NCI-H1092 (cell line): ENCODE measurements around the gene DDI2.
"Not testable (repeated sequence)": the region's sequence is repeated elsewhere in the genome, so short reads cannot be mapped to it uniquely, and the experiment has no call there.

Experiments
- DNase-seq: peaks from one replicate; lab custom pipeline; 2025; lab: John Stamatoyannopoulos, UW

Gene DDI2

DNA sequence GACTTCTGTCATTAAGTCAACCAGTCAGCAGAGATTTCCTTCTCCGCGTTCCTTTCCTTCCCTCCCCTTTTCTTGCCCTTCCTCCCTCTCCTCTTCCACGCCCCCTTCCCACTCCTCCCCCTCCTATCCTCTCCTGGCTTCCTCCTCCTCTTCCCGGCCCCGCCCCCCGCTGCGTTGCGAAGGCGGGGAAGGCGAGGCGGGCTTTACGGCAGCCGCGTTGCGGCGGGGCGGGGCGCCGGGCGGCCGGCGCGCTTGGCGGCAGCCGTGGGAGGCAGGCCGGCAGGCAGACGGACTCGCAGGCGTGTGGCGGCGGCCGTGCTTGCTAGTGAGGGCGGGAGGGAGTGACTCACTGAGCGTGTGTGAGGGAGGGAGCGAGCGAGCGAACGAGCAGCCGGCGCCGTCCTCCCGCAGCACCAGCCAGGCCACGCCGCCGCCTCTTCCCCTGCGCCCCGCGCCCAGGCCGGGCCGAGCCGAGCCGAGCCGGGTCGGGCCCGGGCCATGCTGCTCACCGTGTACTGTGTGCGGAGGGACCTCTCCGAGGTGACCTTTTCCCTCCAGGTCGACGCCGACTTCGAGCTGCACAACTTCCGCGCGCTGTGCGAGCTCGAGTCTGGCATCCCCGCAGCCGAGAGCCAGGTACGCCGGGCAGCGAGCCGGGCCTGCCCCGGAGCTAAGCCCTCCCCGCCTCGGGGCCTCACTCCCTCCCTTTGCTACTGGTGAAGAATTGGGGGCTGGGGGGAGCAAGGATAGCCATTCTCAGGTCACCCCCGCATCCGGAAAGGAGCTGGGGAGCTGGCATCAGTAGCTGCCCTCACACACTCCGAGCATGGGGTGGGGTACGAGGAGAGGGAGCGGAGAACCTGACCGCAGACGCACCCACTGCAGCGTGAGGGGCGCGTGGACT lies at the start of gene DDI2:
DDI2 (plus strand) TSS at position 286 of the 904 bp plus-strand sequence; CDS start at position 499, 213 bp downstream.
- DNase-seq: peak; percentile 97

DNA sequence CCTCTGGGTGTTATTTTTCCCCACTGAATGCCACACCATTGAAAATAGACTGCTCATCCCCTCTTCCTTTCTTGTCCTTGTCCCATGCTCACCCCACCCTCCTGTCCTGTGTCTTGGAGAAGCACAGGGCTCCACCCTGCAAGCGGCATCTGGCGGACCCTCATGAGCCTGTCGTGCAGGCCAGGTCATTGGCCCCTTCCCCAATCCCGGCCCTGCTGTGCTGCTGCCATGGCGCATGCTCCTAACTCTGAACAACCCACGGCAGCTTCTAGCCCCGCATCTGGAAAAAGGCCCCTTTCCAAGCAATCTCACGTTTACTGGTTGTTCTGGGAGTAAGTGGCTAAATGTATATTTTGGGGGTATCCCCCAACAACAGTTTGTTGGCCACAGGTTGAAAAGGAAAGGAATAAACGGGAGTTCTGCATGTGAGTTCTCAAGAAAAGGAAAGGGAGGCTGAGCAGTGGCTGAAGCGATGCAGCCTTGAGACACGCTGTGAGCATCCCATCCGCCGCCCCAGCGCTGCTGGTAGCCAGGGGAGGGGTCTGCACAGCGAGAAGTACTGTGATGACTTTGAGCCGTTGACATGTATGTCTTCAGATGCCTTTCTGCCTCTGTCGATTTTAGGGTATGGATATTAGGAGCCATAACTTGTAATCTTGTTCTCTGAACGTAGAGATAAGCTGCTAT lies 48.7 kb upstream of the DDI2 start:
- DNase-seq: no peak

DNA sequence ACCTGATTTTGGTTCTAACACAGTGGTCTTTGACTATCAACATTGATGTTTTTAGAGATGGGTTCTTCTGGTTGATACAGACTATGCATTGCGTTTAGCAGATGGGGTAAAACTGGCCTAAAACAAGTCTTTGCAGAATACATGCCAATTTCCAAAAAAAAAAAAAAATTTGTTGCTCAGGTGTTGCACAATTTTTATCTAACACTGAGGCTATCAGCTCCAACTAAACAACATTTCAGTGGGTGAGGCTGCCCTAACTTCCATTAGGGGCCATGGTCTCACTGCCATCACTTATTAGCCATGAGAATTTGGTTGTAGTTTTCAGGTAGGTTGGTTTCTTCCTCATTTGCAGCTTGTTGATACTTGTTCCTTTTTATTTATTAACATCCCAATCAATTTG lies 46.4 kb upstream of the DDI2 start:
- no peak for DNase-seq

DNA sequence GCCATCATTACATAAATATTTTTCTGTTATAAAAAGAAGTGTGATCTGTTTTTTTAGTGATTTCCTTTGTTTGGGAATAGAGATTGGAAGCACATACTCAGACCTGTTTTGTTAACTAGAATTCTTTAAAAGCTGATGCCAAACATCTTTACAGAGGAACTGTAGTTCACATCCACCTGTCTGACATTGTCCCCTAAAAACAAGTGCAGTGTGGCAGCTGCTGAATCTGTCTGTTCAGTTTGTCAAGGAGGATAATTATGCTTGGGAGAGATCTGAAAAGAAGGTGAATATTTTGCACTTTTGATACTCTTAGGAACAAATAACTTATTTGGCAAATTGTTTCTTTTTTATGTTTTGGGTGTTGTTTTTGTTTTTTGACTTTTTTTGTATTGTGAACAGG lies 46.0 kb upstream of the DDI2 start:
- DNase-seq: no peak

DNA sequence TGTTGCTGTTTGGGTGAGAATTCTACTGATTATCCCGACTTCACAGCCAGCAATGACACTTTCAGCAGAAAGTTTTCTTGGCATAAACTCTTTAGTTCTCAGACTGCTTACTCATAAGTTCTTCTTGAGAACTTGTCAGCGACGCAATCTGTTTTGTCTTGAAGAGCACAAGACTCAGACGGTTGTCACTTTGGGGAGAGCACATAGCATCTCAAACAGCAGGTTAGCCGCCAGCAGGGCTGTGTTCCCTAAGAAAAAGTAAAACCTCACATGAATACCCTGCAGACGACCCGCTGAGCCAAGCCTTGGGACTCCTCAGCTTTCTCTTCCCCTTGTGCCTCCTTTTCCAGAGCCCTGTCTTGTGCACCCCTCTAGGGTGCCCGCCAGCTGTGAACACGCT lies 43.8 kb upstream of the DDI2 start:
- DNase-seq: no peak

DNA sequence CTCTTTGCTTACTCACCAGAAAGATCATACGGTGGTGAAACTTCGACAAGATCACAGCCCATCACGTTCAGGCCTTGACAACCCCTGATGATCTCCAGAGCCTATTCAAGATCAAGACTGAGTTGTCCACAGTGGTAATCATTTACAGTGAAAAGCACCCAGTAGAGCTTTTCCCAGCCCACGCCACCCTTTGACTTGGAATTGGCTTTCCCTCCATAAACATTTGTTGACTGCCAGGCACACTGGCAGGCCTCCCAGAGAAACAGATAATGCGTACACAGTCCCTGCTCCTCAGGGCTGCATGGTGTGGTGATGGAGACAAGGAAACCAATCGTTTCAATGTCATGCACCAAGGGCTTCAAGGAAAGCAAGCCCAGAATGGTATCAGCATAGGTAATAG lies 42.5 kb upstream of the DDI2 start:
- no peak for DNase-seq

DNA sequence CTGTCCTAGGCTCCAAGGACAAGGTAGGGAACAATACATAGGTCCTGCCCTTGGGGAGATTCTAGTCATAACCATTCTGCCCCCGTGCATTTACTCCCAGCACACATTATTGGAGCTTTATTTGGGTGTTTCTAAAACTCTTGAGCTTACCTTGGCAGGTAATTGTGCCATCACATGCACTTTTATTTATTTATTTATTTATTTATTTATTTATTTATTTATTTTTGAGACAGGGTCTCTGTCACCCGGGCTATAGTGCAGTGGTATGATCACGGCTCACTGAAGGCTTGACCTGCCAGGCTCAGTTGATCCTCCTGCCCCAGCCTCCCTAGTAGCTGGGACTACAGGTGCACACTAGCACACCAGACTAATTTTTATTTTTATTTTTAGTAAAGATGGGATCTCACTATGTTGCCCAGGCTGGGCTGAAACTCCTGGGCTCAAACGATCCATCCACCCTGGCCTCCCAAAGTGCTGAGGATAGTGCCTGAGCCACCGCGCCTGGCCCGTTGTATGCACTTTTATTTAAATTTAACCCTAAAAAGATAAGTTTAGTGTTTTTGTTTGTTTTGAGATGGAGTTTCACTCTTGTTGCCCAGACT lies 41.6 kb upstream of the DDI2 start:
- no peak for DNase-seq

DNA sequence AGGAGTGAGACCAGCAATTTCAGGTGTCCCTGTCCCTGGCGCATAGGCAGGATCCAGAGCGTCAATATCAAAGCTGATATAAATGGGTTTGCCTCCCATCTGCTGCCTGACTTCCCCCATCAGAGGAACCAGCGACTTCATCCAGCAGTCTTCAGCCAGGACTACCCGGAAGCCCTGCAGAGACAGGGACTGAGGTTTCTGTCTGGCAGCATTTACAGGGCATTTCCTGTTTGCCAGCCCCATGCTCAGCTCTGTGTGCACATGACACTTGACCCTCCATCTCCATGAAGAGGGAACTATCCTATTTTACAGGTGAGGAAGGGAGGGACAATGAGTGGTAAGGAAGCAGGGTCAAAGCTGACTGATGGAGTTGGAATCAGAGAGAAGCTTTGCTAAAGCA lies 39.6 kb upstream of the DDI2 start:
- DNase-seq: no peak

DNA sequence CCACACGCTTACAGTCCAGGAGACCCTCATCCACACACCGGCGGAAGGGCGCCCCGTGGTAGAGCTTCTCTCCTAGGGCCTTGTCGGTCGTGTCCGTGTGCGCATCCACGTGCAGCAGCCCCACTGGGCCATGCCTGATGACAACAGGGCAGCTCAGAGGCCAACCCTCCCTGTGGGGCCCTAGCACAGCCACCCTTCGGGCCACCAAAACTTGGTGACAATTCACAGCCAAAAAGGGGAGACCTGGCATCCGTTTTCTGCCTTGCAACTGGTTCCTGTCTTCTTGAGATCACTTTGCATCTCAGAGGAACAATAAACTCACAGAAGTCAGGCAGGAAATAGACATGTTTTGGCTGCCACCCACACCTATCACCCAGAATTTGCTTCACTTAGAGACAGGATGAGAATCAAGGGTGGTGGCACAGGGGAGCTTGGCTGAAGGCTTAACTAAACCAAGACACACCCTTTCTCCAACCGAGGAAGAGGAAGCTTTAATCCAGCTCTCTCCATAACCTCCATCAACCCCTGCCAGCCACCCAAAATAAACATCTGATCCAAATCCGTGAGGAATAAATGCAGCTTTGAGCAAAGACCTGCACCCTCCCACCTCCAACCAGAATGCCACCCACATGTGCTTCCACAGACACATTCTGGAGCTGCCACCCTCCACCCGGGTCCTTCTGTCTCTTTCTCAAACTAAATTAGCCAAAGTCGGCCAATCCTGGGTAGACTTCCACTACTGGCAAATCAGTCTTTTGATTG lies 38.2 kb upstream of the DDI2 start:
- DNase-seq: no peak

DNA sequence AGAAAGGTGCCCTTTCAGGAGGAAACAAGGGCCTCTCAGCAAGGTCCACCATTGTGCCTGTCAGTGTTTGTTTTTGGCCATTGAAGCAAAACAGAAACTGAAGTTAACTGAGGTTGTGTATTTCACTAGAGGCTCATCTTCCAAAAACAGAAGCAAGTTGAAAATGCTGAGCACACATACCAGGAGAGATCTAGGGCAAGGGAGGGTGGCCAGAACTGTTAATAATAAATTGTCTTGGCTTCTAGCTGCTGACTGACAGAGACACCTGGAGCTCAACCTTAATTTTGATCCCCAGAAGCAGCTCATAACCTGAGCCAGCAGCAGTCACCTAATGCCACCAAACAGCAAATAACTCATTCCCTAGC lies 37.6 kb upstream of the DDI2 start:
- no peak for DNase-seq

DNA sequence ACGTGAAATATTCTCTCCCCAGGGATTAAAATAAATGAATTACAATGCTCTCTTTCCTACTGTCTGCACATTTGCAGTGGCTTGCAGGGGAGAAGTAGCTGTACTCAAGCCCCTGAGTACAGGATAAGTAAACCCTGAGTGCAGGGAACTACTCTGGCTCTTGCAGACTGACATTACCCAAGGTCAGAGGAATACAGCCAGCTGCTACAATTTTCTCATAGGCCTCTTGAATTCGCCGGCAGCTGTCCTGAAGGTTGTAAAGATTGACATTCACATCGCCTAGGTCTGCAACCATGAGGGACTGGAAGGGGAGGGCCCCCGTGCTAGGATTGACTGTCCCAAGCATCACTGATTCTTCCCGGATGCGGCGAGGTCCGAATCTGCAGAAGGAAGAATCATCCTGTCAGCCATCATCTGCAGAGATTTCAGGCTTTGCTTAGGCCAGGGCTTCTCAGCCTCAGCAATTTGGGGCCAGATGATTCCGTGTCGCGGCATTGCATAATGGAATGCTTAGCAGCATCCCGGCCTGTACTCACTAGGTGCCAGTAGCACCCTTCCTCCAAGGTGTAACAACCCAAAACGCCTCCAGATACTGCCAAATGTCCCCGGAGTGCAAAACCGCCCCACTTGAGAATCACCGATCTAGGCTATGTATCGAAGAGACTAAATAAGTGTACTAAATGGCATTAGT lies 34.1 kb upstream of the DDI2 start:
- no peak for DNase-seq

DNA sequence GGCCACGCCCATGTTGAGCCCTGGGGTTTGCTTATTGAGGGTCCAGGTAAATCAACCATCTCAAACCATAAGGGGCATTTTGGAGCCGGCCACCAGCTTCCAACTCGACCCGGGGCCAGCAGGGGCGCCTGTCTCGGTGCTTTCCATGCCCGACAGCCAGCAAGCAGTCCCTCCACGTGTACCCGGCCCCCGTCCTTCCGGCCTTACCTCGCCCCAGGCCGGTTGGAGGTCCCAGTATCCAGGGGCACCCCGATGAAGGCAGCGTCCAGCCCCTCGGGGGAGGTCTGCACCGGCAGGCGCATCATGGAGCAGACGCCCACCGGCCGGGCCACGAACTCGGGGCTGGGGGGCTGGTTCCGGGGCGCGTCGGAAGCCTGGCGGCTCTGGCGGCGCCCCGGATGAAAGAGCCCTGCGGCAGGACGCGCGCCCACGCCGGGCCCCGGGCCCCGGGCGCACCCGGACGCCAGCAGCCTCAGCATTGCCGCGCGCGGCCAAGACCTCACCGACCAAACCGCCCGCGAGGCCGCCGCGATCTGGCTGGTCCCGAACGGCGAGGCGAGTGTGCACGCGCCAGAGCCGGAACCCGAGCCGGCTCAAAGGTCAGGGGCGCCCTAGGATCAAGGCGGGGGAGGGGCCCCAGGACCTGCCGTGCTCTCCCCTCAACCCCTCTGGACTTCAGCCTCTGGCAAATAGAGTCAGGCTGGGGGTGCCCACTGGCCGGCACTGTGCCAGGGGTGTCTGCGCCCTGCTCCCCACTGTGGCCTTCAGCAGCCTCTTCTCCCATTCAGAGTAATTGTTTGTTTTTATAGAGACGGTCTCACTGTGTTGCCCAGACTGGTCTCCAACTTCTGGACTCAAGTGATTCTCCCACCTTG lies 32.5 kb upstream of the DDI2 start, which contains the start of gene AGMAT:
AGMAT (minus strand) TSS at position 563 of the 875 bp plus-strand sequence; CDS start at position 479, 84 bp downstream.
- DNase-seq: no peak

DNA sequence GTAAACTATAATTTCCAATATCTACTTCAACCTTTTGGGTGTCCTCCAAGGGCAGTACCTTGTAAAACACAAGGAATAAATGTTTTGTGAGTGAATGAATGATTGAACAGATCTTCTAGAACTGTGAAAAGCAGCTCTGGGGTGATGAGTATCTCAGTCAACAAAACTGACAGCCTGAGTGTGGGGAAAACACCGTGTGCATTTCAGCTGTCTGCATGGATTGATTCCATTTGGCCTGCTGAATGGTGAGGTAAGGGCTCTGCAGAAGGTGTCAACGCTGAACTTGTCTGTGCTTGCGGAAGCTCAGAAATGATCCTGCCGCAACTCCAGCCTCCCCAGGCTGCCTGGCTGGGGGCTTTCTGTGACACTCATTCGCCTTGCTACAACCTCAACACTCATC lies 25.0 kb upstream of the DDI2 start:
- no peak for DNase-seq

DNA sequence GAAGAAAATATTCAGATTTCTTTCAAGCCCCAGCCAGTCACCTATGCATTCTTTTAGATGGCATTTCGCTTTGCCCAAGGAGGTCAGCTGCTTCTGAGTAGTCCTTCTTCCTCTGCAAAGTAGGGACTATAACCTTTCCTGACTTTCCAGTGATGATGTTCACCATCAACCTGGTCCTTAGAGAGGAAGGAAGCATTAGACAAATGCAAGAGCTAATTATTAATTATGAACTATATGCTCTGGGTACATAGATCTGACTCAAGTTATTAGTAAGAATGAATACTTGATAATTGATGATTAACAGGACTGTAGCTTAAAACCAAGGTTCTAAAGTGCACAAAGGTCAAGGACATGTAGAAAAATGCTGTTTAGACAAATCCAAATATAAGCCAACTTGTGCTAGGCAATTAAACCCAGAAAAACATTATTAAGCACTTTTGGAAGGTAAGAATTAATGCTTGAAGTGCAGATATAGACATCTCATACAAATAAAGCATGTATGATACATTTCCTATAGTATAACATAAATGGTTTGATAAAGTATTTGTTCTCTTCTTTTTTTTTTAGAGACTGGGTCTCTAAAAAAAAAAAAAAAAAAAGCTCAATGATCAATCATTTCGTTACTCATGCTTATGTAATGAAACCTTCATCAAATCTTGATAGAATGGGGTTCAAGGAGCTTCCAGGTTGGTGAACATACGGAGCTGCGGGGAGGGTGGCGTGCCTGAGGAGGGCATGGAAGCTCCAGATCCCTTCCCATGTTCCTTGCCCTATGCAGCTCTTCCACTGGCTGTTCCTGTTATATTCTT lies 21.2 kb upstream of the DDI2 start:
- no peak for DNase-seq

DNA sequence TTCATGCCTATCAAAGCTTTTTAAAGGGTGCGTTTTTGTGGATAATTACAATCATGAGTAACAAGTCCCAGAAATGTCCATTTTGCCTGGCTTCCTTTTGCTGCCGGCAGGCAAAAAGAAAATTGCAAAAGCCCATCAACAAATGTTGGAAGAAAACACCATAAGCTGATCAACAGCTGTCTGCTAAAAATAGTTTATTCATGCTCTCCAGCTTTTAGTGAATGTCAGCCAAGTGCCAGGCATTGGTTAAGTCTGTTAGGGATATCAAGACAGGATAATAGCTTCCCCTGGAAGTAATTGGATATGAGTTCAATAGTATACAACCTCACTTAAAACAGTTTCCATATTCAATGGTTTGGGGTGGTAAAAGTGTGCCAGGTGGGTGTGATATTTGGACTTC lies 18.8 kb upstream of the DDI2 start:
- DNase-seq: no peak

DNA sequence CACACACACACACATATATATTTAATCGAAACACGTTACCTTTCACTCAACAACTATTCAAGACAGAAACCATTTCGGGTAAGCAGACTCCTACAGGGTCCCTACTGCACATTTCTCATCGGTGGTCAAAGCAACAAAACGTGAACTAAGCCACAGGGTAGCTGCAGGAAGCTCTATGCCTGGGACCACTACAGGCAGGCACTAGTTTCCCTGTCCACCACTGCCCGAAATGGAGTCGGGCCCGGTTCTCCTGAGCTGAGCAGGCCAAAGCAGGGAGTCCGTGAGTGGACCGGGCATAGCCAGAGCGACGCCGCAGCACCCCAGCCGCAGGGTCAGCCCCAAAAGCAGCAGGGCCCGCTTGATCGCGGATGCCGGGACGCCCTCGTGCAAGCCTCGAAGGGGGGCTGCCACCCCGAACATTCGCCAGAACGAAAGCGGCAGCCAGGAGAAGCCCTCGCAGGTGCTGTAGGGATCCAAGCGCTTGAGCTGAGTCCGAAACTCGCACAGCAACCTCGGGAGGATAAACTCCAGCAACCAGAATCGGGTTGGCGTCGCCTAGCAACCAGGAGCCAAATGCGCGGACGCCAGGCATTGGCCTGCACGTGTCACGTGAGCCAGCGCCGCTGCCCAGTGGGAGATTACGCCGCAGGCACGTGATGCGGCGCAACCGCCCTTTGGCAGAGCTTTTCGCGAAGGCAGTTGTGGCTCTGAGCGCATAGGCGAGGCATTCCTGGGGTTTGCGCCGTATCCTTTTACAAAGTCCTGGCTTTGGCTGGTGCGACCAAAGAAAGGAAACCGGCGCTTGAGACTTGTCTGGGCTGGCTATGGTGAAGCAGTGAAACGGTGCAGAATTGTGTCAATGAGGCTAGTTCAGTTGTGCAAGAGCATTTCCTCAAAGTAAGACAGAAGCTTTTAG lies 13.9 kb upstream of the DDI2 start:
- DNase-seq: peak; percentile 99

DNA sequence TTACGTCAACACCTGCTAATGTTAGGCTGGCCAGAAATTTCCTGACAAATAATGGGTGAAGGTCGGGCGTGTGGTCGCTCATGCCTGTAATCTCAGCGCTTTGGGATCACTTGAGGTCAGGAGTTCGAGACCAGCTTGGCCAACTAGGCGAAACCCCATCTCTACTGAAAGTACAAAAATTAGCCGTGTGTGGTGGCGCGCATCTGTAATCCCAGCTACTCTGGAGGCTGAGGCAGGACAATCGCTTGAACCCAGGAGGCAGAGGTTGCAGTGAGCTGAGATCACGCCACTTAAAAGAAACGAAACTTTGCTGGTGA lies 13.3 kb upstream of the DDI2 start:
- not testable (repeated sequence) for DNase-seq

DNA sequence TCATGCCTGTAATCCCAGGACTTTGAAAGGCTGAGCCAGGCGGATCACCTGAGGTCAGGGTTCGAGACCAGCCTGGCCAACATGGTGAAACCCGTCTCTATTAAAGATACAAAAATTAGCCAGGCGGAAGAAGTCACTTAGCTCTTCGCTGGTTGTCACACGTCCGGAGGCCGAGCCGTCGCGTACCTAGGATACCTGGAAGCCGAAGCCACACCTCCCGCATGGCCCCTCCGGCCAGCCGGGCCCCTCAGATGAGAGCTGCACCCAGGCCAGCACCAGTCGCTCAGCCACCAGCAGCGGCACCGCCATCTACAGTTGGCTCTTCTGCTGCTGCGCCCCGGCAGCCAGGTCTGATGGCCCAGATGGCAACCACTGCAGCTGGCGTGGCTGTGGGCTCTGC lies 12.9 kb upstream of the DDI2 start:
- not testable (repeated sequence) for DNase-seq
